Testis (tissue), 2 donors: ENCODE measurements around the gene STAM.
"Not testable (repeated sequence)": the region's sequence is repeated elsewhere in the genome, so short reads cannot be mapped to it uniquely, and the experiment has no call there.

Source experiments
- POLR2A ChIP-seq: fragments of 450-650 bp; IDR thresholded peaks from one replicate; pipeline ENCODE4 v1.6.1; 2017; ENCODE audit warnings: antibody characterized with exemption, mild to moderate bottlenecking, moderate library complexity
- TF ChIP-seq, protein P1 (sequence below), 3 experiments: fragments of 450-650 bp in 2 of 3; fragments of 200-600 bp in 1 of 3; sonication (generic) in 1 of 3; IDR thresholded peaks; one replicate each; pipeline ENCODE4 v1.5.1; 2016 to 2019; ENCODE audit warnings: antibody characterized with exemption in 3 of 3, mild to moderate bottlenecking in 2 of 3, moderate library complexity in 1 of 3

DNA sequence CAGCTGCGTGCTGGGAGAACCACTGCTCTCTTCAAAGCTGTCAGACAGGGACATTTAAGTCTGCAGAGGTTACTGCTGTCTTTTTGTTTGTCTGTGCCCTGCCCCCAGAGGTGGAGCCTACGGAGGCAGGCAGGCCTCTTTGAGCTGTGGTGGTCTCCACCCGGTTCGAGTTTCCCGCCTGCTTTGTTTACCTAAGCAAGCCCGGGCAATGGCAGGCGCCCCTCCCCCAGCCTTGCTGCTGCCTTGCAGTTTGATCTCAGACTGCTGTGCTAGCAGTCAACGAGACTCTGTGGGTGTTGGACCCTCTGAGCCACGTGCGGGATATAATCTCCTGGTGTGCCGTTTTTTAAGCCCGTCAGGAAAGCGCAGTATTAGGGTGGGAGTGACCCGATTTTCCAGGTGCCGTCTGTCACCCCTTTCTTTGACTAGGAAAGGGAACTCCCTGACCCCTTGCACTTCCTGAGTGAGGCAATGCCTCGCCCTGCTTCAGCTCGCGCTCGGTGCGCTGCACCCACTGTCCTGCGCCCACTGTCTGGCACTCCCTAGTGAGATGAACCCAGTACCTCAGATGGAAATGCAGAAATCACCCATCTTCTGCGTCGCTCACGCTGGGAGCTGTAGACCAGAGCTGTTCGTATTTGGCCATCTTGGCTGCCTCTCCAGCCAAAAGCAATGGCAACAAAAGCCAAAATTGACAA lies 78.5 kb downstream of the STAM start:
- TF ChIP-seq, protein P1, sequence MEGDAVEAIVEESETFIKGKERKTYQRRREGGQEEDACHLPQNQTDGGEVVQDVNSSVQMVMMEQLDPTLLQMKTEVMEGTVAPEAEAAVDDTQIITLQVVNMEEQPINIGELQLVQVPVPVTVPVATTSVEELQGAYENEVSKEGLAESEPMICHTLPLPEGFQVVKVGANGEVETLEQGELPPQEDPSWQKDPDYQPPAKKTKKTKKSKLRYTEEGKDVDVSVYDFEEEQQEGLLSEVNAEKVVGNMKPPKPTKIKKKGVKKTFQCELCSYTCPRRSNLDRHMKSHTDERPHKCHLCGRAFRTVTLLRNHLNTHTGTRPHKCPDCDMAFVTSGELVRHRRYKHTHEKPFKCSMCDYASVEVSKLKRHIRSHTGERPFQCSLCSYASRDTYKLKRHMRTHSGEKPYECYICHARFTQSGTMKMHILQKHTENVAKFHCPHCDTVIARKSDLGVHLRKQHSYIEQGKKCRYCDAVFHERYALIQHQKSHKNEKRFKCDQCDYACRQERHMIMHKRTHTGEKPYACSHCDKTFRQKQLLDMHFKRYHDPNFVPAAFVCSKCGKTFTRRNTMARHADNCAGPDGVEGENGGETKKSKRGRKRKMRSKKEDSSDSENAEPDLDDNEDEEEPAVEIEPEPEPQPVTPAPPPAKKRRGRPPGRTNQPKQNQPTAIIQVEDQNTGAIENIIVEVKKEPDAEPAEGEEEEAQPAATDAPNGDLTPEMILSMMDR (IDR thresholded peaks at IDR 0.05) = not testable (repeated sequence)
- TF ChIP-seq POLR2A = not testable (repeated sequence)
